HG02870 (cell line): Measurements from ENCODE around the gene INTS4.
"Not testable (repeated sequence)": the region's sequence is repeated elsewhere in the genome, so short reads cannot be mapped to it uniquely, and the experiment has no call there.

Experiments
- ATAC-seq: cut with Tn5 transposase; IDR thresholded peaks from one replicate; pipeline ENCODE4 v1.9.1; 2021; ENCODE audit warnings: mild to moderate bottlenecking, moderate library complexity; ENCODE audit not compliant: unreplicated experiment

Gene INTS4

DNA sequence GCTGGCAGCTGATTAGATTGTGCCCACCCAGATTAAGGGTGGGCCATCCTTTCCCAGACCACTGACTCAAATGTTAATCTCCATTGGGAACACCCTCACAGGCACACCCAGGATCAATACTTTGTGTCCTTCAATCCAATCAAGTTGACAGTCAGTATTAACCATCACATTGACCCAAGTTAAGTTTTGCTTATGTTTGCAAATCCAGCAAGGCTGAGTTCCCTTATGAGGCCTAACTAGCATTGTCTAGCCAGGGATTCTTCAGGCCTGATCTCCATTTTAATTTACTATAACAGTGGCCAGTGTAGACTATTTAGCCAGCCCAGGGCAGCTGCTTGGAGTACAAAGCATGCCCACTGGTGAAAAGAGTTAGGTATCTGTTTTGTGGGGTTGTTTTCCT lies 30.9 kb upstream of the INTS4 start:
- ATAC-seq: no peak

DNA sequence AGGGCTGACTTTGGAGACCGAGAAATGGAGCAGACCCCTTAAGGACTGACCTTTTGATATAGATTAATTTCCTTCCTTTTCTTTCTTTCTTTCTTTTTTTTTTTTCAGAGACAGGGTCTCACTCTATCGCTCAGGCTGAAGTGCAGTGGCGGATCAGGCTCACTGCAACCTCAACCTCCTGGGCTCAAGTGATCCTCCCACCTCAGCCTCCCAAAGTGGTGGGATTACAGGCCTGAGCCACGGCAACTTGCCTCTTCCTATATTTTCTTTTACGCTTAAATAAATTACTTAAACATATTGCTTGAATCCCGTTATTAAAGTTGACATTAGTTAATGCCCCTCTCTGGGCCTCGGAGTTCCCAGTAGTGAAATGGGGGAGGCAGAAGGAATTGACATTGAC lies 29.0 kb upstream of the INTS4 start:
- ATAC-seq: no peak

DNA sequence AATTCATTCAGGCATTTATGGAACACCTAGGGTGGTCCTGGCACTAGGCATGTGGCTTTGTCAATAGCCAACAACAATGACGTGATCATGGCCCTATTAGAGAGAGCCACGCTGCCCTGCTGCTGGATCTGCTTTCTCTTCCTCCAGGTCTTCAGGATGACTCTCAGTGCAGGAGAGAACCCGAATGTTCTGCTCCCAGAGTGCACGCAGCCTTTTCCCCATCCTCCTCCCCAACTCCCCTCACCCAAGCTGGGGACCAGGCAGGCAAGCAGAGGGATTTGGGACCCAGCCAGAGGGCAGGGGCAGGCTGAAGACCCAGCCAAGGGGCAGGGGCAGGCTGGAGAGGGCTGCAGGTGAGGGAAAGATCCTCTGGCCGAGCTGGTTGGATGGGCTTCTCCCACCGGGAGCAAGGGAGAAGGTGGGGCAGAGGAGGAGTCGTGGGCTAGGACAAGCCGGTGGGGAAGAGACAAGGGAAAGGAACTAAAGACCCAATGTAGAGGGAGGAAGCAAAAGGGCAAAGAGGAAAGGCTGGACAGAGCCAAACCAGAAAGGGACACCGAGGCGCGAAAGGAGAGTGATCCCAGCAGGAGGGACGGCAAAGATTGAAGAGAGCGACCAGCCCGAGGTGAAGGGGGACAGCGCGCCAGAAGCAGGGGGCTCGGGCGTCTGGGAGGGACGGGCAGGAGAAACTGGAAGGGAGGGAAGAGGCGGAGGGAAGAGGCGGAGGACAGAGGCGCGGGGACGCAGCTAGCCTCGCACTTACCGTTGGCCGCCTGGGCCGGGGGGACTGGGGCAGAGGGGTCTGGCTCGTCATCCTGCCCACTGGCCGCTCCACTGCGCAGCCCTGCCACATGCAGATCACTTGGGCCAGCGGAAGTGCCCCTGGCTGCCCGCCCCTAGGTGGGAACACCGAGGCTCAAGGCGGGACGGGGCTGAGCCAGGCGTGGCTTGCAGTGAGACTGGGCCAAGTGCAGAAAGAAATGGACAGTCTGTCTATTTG lies 28.2 kb upstream of the INTS4 start, which contains the start of gene KCTD14:
Gene KCTD14, minus strand, starts transcription at position 880 of the 1,000 bp plus-strand sequence. Its CDS starts 27 bp downstream, at position 853.
- ATAC-seq: no peak

DNA sequence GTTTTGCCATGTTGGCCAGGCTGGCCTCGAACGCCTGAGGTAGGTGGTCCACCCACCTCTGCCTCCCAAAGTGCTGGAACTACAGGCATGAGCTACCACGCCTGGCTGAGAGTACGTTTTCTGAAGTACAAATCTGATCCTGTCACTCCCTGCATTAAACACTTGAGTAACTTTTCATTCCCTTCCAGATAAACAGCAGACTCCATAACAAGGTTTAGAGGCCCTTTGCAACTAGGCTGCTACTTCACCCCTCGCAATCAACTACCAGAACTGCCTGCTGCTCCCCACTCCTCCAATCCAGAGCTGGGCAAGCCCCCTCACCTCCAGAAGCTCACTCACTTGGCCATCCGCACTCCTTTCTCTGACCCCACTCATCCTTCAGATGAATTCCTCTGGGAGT lies 27.1 kb upstream of the INTS4 start:
- ATAC-seq: no peak

DNA sequence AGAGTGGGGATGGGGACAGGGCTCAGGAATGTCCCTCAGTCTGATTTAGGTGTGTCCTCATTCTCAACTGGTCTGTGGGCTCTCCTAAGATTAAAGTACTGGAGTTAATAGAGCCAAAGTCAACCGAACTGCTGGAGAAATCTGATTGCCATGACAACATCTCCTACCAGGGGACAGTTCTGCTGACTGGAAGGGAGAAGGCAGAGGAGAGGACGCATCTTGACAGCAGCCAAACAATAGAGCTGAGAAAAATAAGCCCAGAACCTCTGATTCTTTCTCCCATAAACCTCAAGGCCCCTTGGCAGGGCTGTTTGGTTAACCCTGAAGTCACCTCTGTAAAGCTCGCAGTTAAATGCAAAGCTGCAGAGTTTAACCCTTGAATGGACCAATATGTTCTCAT lies 25.8 kb upstream of the INTS4 start:
- no peak for ATAC-seq

DNA sequence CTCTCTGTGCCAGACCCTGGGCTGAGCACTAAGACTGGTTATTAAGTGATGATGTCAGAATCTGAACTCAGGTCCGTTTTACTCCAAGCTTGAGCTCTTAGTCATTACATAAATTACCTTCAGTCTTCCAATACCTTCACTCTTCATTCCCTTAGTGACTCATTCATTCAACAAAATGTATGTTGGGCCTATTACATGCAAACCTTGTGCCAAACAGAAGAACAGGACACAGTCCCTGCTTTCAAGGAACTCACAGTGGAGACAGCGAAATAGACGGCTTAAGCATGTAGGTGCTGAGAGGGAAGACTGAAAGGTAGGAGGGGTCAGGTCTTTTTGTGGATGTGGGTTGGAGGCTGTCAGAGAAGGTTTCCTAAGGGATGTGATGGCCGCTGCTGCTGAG lies 25.3 kb upstream of the INTS4 start:
- ATAC-seq: no peak

DNA sequence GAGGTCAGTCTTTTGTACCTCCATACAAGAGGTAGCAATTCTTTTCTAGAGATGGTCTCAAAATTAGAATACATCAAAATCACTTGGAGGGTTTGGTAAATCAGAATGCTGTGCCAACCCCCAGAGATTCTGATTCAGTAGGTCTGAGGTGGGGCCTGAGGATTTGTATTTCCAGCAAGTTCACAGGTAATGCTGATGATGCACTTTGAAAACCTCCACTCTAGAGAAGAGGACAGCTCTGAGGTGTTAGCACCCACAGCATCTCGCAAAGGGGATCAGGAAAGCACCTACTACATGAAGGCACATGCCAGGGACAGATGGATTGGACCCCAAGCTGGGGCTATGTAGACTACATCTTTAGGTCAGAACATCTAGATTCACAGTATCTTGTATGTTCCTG lies 21.4 kb upstream of the INTS4 start:
- ATAC-seq: no peak

DNA sequence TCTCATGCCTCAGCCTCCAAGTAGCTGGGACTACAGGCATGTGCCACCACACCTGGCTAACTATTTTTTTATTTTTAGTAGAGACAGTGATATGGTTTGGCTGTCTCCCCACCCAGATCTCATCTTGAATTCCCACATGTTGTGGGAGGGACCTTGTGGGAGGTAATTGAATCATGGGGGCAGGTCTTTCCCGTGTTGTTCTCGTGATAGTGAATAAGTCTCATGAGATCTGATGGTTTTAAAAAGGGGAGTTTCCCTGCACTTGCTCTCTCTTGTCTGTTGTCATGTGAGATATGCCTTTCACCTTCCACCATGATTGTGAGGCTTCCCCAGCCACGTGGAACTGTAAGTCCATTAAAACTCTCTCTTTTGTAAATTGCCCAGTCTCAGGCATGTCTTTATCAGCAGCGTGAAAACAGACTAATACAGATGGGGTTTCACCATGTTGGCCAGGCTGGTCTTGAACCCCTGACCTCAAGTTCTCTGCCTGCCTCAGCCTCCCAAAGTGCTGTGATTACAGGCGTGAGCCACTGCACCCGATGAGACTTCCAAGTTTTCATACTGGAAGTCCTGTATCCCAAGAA lies 20.6 kb upstream of the INTS4 start:
- not testable (repeated sequence) for ATAC-seq

DNA sequence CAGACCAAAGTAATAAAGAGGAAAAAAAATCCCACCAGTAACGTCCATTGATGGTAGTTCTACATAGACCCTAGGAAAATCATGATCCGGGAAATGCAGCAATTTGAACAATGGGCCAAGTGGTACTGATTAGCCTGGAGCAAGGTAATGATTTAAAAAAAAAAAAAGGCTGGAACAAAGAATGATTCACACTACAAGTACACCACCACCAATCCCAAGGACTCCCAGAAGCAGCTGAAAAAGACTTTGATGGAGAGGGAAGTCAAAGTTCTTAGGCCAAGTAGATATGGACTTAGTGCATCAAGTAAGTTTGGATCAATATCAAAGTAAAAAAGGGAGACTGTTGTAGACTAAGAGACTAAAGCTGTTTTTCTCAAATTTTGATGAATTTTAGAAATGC lies 16.8 kb upstream of the INTS4 start:
- ATAC-seq: no peak

DNA sequence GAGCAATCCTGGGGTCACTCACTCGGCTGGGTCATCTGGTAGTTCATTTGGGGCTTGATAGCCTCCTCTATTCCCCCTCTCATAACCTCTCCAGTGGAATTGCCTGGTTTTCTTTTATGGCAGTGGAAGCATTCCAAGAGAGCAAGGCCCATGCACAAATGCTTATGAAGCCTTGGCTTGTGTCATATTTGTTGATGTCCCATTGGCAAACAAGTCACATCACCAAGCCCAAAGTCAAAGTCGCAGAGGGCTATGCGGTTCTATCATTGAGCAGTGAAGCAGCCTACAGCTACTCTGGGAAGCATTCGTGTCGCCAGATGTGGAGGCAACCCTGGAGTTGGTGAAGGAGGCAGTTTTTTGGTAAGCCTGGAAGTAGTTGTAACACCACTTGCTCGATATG lies 16.3 kb upstream of the INTS4 start:
- ATAC-seq: no peak

DNA sequence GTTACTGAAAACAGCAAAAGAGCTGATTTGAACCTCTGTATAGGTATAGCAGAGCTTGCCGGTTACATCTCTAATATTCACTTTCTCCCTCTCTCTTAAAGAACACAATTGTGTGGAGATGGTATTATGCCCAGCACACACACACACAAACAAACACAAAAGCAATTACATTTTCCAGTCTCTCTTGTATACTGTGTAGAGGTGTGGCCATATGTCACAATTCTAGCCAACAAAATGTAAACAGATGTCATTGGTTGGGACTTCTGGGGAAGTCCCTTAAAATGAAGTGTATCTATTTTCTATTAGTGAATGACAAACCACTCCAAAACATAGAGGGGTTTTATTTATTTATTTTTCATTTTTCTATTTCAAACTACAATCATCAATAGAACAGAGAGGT lies 15.8 kb upstream of the INTS4 start:
- ATAC-seq: no peak

DNA sequence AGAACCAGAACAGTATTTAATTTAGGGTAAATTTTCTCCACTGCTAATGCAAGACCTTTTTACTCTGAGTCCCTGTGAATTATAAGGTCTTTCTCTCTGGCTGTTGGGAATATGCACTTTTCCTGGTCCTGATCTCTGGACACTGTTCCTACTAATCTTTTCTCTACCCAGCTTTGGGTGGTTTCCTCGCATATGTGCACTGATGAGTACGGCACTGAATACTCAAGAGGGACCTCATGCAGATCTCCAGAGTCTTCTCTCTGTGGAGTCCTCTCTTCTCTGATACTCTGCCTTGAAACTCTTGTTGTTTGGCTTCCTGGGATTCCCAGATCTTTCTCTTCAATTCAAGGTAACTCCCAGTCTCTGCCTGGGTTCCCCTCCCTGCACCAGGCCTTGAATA lies 14.6 kb upstream of the INTS4 start:
- no peak for ATAC-seq

DNA sequence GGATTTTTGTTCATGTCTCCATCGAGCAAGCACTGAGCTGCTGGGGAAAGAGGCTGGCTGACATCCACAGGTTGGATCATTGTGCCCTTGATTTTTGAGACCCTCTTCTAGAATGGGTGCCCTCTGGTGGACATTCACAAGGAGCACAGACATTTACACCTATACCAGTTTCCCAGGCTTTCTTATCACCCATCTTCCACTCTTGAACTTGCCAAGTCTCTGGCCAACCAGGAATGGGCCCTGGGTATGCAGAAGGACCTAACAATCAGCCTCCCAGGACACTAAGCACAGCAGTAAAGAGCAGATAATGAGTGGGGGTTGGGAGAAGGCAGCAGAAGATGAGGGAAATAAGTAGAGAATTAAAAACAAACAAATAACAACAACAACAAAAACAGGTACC lies 5.7 kb upstream of the INTS4 start:
- no peak for ATAC-seq

DNA sequence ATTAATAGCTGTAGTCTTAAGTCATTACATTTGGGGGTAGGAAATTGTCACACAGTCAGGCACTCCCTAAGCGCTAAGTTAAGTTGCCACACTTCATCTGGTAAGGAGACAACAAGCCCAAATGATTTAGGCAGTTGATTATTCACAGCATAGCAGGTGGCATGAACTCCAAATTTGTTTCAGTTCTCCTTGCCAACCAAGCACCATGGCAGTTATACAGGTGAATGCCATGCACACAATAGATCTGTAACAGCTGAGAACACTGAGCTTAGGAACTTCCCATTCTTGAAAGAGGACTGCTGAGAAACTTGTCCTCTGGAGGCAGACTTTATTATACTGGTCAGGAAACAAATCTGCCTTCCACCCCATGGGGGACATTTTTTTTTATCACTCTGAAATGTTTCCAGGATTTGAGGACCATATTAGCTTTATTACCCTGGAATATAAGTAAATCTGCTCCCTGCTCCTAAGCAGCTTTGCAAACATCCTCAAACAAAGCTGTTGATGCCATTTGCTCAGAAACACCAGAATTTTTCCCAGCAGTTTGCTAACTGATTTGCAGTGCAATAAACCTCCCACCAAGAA lies 5.1 kb upstream of the INTS4 start:
- ATAC-seq: no peak

DNA sequence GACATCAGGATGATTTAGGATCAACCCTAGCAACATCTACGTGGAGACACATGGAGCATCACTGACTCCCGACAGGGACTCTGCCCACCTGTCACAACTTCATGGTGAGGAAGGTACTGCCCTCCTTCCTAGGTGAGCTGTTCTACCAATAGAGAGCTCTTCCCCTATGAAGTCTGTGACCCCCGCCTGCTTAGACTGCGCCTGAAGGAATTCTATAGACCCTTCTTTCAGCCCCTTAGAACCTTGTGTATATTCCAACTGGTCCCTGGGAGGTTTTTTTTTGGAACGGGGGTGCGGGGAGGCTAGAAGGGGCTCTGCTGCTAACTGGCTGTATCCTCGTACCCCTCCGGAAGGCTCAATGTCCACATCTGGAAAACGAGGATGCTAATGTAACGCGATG lies 566 bp downstream of the INTS4 start:
- ATAC-seq: no peak

DNA sequence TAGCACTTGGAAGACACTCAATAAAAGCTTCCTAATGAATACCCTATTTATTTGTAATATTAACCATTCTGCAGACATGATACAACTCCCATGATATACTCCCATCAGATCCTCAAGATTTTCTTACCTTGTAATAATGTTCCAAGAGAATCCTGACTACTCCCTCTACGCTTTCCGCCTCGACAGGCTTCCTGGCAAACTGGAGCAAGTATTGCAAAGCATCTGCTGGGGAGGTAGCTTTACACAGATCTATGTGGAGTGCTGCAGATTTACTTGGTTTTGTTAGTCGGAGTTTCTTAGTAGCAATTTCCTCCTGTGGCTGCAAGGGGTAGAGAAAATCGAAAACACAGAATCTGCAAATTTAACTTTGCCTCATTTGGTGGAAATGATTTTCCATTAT lies 3.5 kb downstream of the INTS4 start:
- no peak for ATAC-seq

DNA sequence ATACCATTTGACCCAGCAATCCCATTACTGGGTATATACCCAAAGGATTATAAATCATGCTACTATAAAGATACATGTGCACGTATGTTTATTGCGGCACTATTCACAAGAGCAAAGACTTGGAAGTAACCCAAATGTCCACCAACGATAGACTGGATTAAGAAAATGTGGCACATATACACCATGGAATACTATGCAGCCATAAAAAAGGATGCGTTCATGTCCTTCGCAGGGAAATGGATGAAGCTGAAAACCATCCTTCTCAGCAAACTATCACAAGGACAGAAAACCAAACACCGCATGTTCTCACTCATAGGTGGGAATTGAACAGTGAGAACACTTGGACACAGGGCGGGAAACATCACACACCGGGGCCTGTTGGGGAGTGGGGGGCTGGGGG lies 8.0 kb downstream of the INTS4 start:
- not testable (repeated sequence) for ATAC-seq

DNA sequence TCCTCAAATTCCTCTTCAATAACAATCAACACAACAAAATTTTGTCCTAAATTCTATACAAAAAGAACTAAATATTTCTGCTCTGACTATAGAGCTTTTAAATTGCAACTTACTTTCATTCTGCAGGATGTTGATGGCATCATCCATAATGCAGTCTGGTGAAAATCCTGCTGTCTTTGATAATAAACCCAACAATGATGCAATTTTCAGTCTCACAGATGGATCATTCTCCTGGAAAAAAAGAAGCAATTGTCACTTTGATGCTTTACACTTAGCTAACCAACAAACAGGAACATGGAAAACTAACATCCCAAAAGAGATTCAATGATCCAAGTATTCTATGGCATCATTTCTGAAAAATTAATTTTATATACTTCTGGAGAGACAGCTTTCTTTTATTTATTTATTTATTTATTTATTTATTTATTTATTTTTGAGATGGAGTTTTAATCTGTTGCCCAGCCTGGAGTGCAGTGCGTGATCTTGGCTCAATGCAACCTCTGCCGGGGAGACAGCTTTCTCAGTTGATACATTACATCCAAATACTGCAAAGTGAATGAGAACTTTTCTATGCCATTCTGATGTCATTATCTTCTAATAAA lies 13.0 kb downstream of the INTS4 start:
- ATAC-seq: no peak

DNA sequence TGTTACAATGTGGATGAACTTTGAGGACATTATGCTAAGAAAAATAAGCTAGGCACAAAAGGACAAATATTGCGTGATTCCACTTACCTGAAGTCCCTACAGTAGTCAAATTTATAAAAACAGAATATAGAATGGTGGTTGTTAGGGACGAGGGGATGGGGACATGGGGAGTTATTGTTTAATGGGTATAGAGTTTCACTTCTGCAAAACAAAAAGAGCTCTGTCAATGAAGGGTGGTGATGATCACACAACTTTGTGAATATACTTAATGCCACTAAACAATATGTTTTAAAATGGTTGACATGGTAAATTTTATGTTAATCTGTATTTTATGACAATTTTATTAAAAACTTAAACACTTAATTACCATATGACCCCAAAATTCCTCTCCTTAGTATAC lies 26.1 kb downstream of the INTS4 start:
- no peak for ATAC-seq

DNA sequence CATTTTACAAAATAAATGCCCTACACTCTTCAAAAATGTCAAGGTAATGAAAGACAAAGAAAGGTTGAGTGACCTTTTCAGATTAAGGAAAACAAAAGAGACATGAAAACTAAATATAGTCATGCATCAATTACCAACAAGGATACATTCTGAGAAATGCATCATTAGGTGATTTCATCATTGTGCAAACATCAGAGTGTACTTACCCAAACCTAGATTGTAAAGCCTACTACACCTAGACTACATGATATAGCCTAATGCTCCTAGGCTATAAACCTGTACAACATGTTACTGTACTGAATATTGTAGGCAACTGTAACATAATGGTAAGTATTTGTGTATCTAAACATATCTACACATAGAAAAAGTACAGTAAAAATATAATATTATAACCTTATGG lies 26.7 kb downstream of the INTS4 start:
- no peak for ATAC-seq

DNA sequence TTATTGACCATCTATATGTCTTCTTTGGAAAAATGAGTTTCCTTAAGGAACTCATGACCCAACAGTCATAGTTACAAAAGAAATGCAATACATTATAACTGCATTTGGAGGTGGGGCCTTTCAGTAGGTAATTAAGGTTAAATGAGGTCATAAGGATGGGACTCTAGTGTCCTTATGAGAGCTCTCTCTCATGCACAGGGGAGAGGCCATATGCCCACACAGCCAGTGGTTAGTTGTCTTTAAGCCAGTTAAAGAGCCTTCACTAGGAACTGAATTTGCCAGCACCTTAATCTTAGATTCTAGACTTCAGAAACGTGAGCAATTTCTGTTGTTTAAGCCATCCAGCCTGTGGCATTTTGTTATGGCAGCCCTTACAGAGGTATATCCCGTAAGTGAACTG lies 27.3 kb downstream of the INTS4 start:
- no peak for ATAC-seq

DNA sequence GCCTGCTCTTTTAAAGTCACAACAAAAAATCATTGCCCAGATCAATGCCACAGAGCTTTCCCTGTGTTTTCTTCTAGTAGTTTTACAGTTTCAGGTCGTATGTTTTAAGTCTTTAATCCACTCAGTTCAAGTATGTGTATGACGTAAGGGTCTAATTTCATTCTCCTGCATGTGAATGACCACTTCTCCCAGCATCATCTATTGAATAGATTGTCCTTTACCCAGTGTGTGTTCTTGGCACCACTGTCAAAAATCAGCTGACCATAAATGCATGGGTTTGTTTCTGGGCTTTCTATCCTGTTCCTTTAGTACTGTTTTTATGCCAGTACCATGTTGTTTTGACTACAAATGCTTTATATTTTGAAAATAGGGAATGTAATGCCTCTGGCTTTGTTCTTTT lies 28.1 kb downstream of the INTS4 start:
- no peak for ATAC-seq
